IPS-18a (cell line): Measurements from ENCODE around the gene SCUBE1.

Experiments used
- H3K27ac ChIP-seq: one replicate; pipeline ENCODE4 v1.5.1; 2013; ENCODE audit warnings: low read length
- H3K27me3 ChIP-seq: one replicate; pipeline ENCODE4 v1.6.1; 2013; ENCODE audit warnings: mild to moderate bottlenecking, low read length; ENCODE audit not compliant: control insufficient read depth, insufficient read depth
- H3K36me3 ChIP-seq: one replicate; pipeline ENCODE4 v1.6.1; 2013; ENCODE audit warnings: low read depth, low read length; ENCODE audit not compliant: control insufficient read depth
- H3K4me1 ChIP-seq: one replicate; pipeline ENCODE4 v1.6.1; 2013; ENCODE audit warnings: low read depth, low read length; ENCODE audit not compliant: control insufficient read depth
- H3K4me3 ChIP-seq: one replicate; pipeline ENCODE4 v1.5.1; 2013; ENCODE audit warnings: low read length
- H3K9ac ChIP-seq: one replicate; pipeline ENCODE4 v1.6.1; 2013; ENCODE audit warnings: mild to moderate bottlenecking, low read length, moderate library complexity
- H3K9me3 ChIP-seq: one replicate; pipeline ENCODE4 v1.6.1; 2013; ENCODE audit warnings: low read depth, low read length; ENCODE audit not compliant: control insufficient read depth

SCUBE1 gene

GRCh38 chr22:43320943-43321900 lies 21.9 kb downstream of the SCUBE1 start:
- no peaks in the 10 kb centered on the region for H3K36me3 ChIP-seq
- no peak overlapping the region for H3K9ac ChIP-seq

GRCh38 chr22:43319661-43320486 lies 23.3 kb downstream of the SCUBE1 start:
- H3K27ac ChIP-seq: no peak overlapping the region
- H3K36me3 ChIP-seq: no peaks in the 10 kb centered on the region
- H3K4me3 ChIP-seq: no peak overlapping the region
- H3K4me1 ChIP-seq: peaks cover 10% of the 10 kb centered on the region
- H3K9ac ChIP-seq: no peak overlapping the region
- H3K9me3 ChIP-seq: no peaks in the 10 kb centered on the region
- no peaks in the 10 kb centered on the region for H3K27me3 ChIP-seq

More at GRCh38 chr22:43320943-43321900, 21.9 kb downstream of the SCUBE1 start:
- Histone ChIP-seq H3K4me3 (no peak overlapping the region), H3K27ac (no peak overlapping the region), H3K27me3 (no peaks in the 10 kb centered on the region), H3K4me1 (no peaks in the 10 kb centered on the region), H3K9me3 (no peaks in the 10 kb centered on the region)

- Histone ChIP-seq H3K4me3 (no peak overlapping the region), H3K4me1 (peaks cover 10% of the 10 kb centered on the region), H3K27ac (no peak overlapping the region), H3K36me3 (no peaks in the 10 kb centered on the region), H3K9ac (no peak overlapping the region), H3K9me3 (no peaks in the 10 kb centered on the region), H3K27me3 (no peaks in the 10 kb centered on the region)
Measured at GRCh38 chr22:43317239-43317638, 25.9 kb downstream of the SCUBE1 start.

- Histone ChIP-seq H3K9ac (no peak overlapping the region), H3K27ac (no peak overlapping the region), H3K4me1 (peaks cover 10% of the 10 kb centered on the region), H3K9me3 (no peaks in the 10 kb centered on the region), H3K36me3 (no peaks in the 10 kb centered on the region), H3K27me3 (no peaks in the 10 kb centered on the region), H3K4me3 (no peak overlapping the region)
Measured at GRCh38 chr22:43315687-43316217, 27.4 kb downstream of the SCUBE1 start.

- Histone ChIP-seq H3K4me3 (no peak overlapping the region), H3K9ac (no peak overlapping the region), H3K9me3 (no peaks in the 10 kb centered on the region), H3K27me3 (no peaks in the 10 kb centered on the region), H3K36me3 (no peaks in the 10 kb centered on the region), H3K27ac (no peak overlapping the region), H3K4me1 (peaks cover 10% of the 10 kb centered on the region)
Measured at GRCh38 chr22:43314611-43315010, 28.6 kb downstream of the SCUBE1 start.

- H3K27ac ChIP-seq: no peak overlapping the region
- no peaks in the 10 kb centered on the region for H3K9me3 ChIP-seq
- H3K27me3 ChIP-seq: no peaks in the 10 kb centered on the region
- peaks cover 10% of the 10 kb centered on the region for H3K4me1 ChIP-seq
- H3K9ac ChIP-seq: no peak overlapping the region
- H3K4me3 ChIP-seq: no peak overlapping the region
- H3K36me3 ChIP-seq: no peaks in the 10 kb centered on the region
Measured at GRCh38 chr22:43313890-43314474, 29.2 kb downstream of the SCUBE1 start.

- Histone ChIP-seq H3K4me3 (no peak overlapping the region), H3K4me1 (peaks cover 10% of the 10 kb centered on the region), H3K9ac (no peak overlapping the region), H3K27me3 (no peaks in the 10 kb centered on the region), H3K36me3 (no peaks in the 10 kb centered on the region), H3K9me3 (no peaks in the 10 kb centered on the region), H3K27ac (no peak overlapping the region)
Measured at GRCh38 chr22:43313244-43313889, 29.8 kb downstream of the SCUBE1 start.

- no peak overlapping the region for H3K4me3 ChIP-seq
- H3K27ac ChIP-seq: no peak overlapping the region
- H3K36me3 ChIP-seq: no peaks in the 10 kb centered on the region
- H3K9ac ChIP-seq: no peak overlapping the region
- no peaks in the 10 kb centered on the region for H3K9me3 ChIP-seq
- peaks cover 10% of the 10 kb centered on the region for H3K4me1 ChIP-seq
- H3K27me3 ChIP-seq: no peaks in the 10 kb centered on the region
Measured at GRCh38 chr22:43312608-43313007, 30.6 kb downstream of the SCUBE1 start.

- Histone ChIP-seq H3K9ac (no peak overlapping the region), H3K4me3 (no peak overlapping the region), H3K9me3 (no peaks in the 10 kb centered on the region), H3K4me1 (peaks cover 7% of the 10 kb centered on the region), H3K27ac (no peak overlapping the region), H3K36me3 (no peaks in the 10 kb centered on the region), H3K27me3 (no peaks in the 10 kb centered on the region)
Measured at GRCh38 chr22:43310798-43311197, 32.4 kb downstream of the SCUBE1 start.

GRCh38 chr22:43310311-43310710 lies 32.9 kb downstream of the SCUBE1 start:
- no peaks in the 10 kb centered on the region for H3K27me3 ChIP-seq
- peaks cover 3% of the 10 kb centered on the region for H3K4me1 ChIP-seq
- no peaks in the 10 kb centered on the region for H3K9me3 ChIP-seq
- H3K9ac ChIP-seq: no peak overlapping the region
- no peak overlapping the region for H3K27ac ChIP-seq
- no peaks in the 10 kb centered on the region for H3K36me3 ChIP-seq
- H3K4me3 ChIP-seq: no peak overlapping the region

GRCh38 chr22:43308836-43309235 lies 34.3 kb downstream of the SCUBE1 start:
- H3K36me3 ChIP-seq: no peaks in the 10 kb centered on the region
- no peak overlapping the region for H3K4me3 ChIP-seq
- H3K27me3 ChIP-seq: no peaks in the 10 kb centered on the region
- no peaks in the 10 kb centered on the region for H3K9me3 ChIP-seq
- H3K27ac ChIP-seq: no peak overlapping the region
- no peak overlapping the region for H3K9ac ChIP-seq
- no peaks in the 10 kb centered on the region for H3K4me1 ChIP-seq
